ENCODE data around the gene DNAJA4. TPM values are rescaled to one million over a fixed set of nuclear protein-coding genes. Genes with fewer than 3 reads are reported as not detected.

The DNAJA4 gene
- total RNA-seq, 1 donor from 2014 or later = 22.3 TPM

DNA sequence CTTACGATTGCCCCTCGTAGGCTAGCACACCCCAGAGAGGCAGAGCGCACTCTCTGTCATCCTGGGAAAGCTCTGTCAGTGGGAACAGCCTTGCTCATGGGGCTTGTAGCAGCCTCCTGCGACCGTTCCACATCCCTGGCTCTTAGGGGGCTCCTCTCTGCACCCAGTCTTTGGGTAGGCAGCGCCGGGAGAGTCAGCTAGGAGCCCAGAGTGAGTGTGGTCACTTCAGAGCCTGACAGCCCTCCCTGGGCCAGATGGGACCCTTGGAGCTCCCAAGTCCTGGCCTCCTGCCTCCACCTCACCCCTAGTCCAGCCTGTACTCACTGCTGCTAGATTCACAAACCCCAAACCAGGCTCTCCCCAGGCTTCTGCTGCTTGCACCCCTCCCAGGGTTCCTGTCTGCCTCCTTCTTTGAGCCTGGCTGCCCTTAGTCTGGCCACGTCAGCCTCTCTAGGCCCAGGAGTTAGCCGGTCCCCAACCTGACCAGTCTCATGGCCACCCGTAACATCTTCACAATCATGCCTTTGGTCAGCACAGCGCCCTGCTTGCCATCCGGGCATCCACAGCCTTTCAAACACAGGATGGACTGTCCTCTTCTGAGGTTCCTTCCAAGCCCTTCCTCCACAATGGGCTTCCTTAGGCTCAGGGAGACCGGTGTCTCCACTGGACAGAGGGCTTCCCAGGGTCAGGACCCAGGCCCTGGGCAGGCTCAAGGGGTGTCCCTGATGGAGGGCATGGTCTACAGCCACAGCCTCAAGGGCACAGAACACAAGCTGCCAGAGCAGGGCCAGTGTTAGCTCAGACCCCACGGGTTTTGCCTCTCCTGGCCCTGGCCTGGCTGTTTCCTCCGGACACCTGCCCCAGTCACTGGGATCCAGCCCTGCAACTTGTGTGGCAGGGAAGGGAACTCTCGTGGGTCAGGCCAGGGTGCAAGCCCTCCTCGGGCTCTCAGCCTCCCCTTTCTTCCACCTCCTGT, 34.6 kb upstream of the DNAJA4 start:
- CTCF ChIA-PET = no interaction called here
- no peak for DNase-seq
- Mint-ChIP-seq H3K4me1 (no peaks in the 10 kb centered on the region), H3K27ac (no peak overlapping the region), H3K4me3 (no peak overlapping the region), H3K9me3 (no peaks in the 10 kb centered on the region), H3K36me3 (ENCODE audit: low read depth) (no peaks in the 10 kb centered on the region), H3K27me3 (peaks cover 8% of the 10 kb centered on the region)
- ATAC-seq (ENCODE audit: low read depth) = no peak
- POLR2A ChIA-PET = no interaction called here
- intact Hi-C loops (cut with micrococcal nuclease) = no loop called here
- TF ChIP-seq, protein P1, sequence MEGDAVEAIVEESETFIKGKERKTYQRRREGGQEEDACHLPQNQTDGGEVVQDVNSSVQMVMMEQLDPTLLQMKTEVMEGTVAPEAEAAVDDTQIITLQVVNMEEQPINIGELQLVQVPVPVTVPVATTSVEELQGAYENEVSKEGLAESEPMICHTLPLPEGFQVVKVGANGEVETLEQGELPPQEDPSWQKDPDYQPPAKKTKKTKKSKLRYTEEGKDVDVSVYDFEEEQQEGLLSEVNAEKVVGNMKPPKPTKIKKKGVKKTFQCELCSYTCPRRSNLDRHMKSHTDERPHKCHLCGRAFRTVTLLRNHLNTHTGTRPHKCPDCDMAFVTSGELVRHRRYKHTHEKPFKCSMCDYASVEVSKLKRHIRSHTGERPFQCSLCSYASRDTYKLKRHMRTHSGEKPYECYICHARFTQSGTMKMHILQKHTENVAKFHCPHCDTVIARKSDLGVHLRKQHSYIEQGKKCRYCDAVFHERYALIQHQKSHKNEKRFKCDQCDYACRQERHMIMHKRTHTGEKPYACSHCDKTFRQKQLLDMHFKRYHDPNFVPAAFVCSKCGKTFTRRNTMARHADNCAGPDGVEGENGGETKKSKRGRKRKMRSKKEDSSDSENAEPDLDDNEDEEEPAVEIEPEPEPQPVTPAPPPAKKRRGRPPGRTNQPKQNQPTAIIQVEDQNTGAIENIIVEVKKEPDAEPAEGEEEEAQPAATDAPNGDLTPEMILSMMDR (IDR thresholded peaks at IDR 0.05) = no peak

DNA sequence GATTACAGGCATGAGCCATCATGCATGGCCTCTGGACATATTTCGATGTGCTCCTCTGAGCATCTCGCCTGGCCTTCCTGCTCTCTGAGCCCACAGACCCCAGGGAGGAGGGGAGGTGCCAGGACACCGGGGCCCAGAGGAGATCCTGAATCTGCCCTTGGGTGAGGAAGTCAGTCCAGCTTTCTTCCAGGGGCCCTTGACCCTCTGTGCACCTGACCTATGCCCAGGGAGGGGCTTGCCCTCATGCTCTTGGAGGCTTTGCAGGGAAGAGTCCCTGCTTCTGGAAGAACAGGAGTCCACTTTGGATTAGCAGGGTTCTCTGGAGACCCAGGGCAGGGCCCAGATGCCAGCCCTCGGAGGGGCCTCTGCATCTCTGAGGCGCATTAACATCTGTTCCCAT, 31.4 kb upstream of the DNAJA4 start:
- DNase-seq = no peak
- no peak overlapping the region for H3K4me3 Mint-ChIP-seq
- TF ChIP-seq, protein P1 (IDR thresholded peaks at IDR 0.05) = no peak
- ATAC-seq (ENCODE audit: low read depth) = no peak
- H3K36me3 Mint-ChIP-seq (ENCODE audit: low read depth) = no peaks in the 10 kb centered on the region
- CTCF ChIA-PET = interaction anchor here (2.3 kb wide), 1 partner anchor 9 kb away, joined by 5 read pairs; no protein-coding TSS in a partner anchor
- POLR2A ChIA-PET = no interaction called here
- no peaks in the 10 kb centered on the region for H3K4me1 Mint-ChIP-seq
- no peaks in the 10 kb centered on the region for H3K9me3 Mint-ChIP-seq
- H3K27ac Mint-ChIP-seq = no peak overlapping the region
- intact Hi-C loops (cut with micrococcal nuclease) = no loop called here
- peaks cover 15% of the 10 kb centered on the region for H3K27me3 Mint-ChIP-seq

DNA sequence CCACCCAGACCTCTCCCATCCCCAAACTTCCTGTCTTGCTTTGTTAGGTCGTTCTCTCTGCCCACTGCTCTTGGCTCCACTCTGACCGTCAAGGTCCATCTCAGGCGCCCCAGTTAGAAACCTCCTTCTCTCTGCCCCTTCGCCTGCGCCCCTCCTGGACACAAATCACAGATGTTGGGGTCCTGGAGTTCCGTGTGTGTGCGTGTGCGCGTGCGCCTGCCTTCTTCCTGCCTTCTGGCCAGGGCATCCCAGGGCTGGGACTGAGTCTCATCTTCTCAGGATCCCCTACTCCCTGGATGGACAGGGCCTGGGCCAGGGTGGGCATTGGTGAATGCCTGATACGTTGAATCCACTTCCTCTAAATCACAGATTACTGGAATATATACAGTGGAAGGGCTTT, 30.9 kb upstream of the DNAJA4 start:
- intact Hi-C loops (cut with micrococcal nuclease) = no loop called here
- Mint-ChIP-seq H3K4me1 (no peaks in the 10 kb centered on the region), H3K27me3 (peaks cover 15% of the 10 kb centered on the region), H3K27ac (no peak overlapping the region), H3K9me3 (no peaks in the 10 kb centered on the region), H3K4me3 (no peak overlapping the region), H3K36me3 (ENCODE audit: low read depth) (no peaks in the 10 kb centered on the region)
- no peak for ATAC-seq (ENCODE audit: low read depth)
- DNase-seq = no peak
- ChIA-PET CTCF (no interaction called here), POLR2A (no interaction called here)
- TF ChIP-seq, protein P1 (IDR thresholded peaks at IDR 0.05) = no peak

DNA sequence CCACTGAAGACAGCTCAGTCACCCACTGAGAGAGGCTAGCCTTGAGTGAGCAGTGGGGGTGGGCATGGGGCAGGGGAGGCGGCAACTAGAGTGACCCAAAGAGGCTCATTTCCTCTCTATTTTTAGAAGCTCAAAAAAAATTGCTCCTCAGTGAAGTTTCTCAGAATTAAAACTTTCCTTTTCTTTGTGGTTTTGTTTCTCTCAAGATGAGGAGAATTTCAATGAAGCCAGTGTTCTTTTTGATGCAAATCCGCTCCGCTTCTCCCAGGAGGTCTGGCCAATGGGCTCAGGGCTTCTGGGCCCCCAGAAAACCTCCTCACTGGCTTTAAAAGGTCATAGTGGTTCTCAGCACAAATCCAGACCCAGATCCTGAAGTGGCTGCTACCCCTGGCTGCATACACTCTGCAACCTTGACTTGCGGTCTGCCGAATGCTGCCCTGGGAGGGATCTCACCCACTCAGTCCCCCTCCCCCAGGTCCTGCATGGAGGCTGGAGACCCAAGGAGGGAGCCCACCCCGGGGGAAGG, 29.8 kb upstream of the DNAJA4 start, which contains the start of gene ACSBG1:
TSS of gene ACSBG1 (minus strand) at position 51 of the 526 bp plus-strand sequence. CDS start 64 bp downstream, outside the sequence.
- POLR2A ChIA-PET = no interaction called here
- intact Hi-C loops (cut with micrococcal nuclease) = no loop called here
- no peaks in the 10 kb centered on the region for H3K36me3 Mint-ChIP-seq (ENCODE audit: low read depth)
- H3K27ac Mint-ChIP-seq = no peak within 1 kb of the TSS
- TF ChIP-seq, protein P1 (IDR thresholded peaks at IDR 0.05) = no peak
- ATAC-seq (ENCODE audit: low read depth) (no peak), DNase-seq (no peak)
- peaks cover 15% of the 10 kb centered on the region for H3K27me3 Mint-ChIP-seq
- no peaks in the 10 kb centered on the region for H3K9me3 Mint-ChIP-seq
- no peak within 1 kb of the TSS for H3K4me3 Mint-ChIP-seq
- CTCF ChIA-PET = no interaction called here
- H3K4me1 Mint-ChIP-seq = no peaks in the 10 kb centered on the region

DNA sequence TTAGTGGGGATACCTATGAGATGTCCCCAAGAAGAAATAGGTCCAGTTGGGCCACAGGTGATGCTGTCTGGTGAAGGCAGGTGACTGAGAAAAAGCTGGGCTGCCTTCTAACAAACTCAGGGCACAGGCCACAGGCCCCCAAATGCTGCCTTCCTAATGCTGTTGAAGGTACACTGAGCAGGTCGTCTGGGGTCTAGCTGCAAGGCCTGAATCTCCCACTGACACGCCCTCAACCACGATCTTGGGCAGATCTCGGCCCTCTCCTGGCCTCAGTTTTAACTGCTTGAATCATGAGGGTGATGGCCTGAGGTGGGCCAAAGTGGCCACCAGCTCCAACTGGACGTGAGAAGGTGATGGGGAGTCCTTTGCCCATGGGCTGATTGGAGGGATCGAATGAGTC, 27.9 kb upstream of the DNAJA4 start:
- intact Hi-C loops (cut with micrococcal nuclease) = no loop called here
- ChIA-PET POLR2A (no interaction called here), CTCF (interaction anchor here (0.9 to 1.0 kb wide), 2 partner anchors 41 to 128 kb away, joined by 3 read pairs; no protein-coding TSS in a partner anchor)
- Mint-ChIP-seq H3K9me3 (no peaks in the 10 kb centered on the region), H3K27me3 (peaks cover 13% of the 10 kb centered on the region), H3K4me1 (peaks cover 2% of the 10 kb centered on the region), H3K27ac (no peak overlapping the region), H3K4me3 (no peak overlapping the region), H3K36me3 (ENCODE audit: low read depth) (no peaks in the 10 kb centered on the region)
- DNase-seq (no peak), ATAC-seq (ENCODE audit: low read depth) (no peak)
- TF ChIP-seq, protein P1 (IDR thresholded peaks at IDR 0.05) = no peak
